GM12892 (cell line): Measurements from ENCODE around the gene TMEM222.

Source experiments
- POLR2A ChIP-seq: IDR thresholded peaks from 2 replicates; pipeline ENCODE4 v1.6.1; 2011; ENCODE audit warnings: low read depth, low read length, control low read depth
- POLR2AphosphoS5 ChIP-seq: IDR thresholded peaks from 2 replicates; pipeline ENCODE4 v1.6.1; 2011; ENCODE audit warnings: low read depth, low read length, control low read depth
- TAF1 ChIP-seq: IDR thresholded peaks from 2 replicates; pipeline ENCODE4 v1.6.1; 2011; ENCODE audit warnings: low read depth, mild to moderate bottlenecking, control low read depth, low read length, borderline replicate concordance

DNA sequence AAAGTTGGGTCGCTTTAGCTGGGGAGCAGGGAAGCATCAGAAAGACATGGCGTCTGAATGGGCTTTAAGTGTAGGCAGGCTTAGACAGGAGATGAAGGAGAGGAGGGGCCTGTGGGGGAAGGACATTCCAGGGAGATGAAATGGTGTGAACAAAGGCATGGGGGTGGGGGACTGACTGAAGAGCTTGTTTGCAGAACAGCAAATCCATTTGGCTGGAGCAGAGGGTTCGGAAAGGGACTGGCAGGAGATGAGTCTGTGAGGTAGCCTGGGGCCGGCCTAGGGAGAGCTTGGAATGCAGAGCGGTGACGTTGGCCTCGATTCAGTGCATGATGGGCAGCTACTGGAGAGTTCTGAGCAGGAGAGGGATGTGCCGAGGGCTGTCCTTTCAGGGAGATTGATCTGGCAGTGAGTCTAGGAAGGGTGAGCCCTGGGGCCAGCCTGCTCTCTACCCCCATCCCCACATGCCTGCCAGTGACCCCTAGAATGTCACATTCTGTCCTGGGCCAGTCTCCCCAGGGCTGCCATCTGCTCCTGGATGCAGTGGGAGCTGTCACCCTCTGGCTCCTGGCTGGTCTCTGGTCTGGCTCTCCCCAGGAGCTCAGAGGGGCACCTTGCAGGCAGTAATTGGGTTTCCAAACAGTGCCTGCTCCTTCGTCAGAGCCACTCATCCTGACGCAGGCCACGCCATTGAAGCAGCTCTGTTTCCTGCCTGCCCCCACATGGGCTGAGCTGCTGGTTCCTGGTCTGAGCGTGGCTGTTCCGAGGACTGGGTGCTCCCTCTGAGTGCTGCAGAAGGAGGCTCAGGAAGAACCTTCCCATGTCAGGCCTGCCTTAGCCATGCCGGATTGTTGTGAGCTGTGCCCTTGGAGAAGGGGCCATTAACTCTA lies 22.3 kb upstream of the TMEM222 start:
- TF ChIP-seq POLR2AphosphoS5 (no peak), POLR2A (no peak), TAF1 (no peak)
